GM12865 (cell line): ENCODE results near the gene CDH11.

Experiments
- DNase-seq: peaks from one replicate; pipeline ENCODE4 v3.0.0; 2010; ENCODE audit warnings: low read depth
- H3K4me3 ChIP-seq: 2 replicates; pipeline ENCODE4 v1.5.1; 2011; ENCODE audit warnings: mild to moderate bottlenecking, low read depth, low read length, control low read depth
- TF ChIP-seq, protein P1 (sequence below): IDR thresholded peaks from 2 replicates; pipeline ENCODE4 v1.5.1; 2011; ENCODE audit warnings: low read length, control low read depth, low read depth, inconsistent platforms; ENCODE audit not compliant: insufficient read depth; ENCODE audit errors: missing control alignments

The CDH11 gene

DNA sequence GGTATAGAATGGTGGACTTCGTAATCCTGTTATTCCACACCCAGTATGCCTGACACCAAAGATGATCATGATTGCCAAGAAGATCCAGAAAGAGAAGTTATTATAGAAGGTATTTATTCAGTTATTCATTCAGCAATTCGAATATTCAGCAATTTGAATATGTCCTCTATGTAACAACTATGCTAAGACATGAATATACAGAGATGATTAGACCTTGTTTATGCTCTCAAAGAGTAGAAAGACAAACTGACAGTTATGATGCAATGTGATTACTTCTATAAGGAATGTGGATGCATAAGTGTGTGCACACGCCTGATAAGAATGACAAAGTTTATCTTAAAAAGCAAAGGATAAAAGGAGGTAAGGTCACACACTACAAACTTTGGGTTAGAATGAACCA lies 218.1 kb downstream of the CDH11 start:
- H3K4me3 ChIP-seq, result no peak overlapping the region
- no peak for DNase-seq
- TF ChIP-seq, protein P1, sequence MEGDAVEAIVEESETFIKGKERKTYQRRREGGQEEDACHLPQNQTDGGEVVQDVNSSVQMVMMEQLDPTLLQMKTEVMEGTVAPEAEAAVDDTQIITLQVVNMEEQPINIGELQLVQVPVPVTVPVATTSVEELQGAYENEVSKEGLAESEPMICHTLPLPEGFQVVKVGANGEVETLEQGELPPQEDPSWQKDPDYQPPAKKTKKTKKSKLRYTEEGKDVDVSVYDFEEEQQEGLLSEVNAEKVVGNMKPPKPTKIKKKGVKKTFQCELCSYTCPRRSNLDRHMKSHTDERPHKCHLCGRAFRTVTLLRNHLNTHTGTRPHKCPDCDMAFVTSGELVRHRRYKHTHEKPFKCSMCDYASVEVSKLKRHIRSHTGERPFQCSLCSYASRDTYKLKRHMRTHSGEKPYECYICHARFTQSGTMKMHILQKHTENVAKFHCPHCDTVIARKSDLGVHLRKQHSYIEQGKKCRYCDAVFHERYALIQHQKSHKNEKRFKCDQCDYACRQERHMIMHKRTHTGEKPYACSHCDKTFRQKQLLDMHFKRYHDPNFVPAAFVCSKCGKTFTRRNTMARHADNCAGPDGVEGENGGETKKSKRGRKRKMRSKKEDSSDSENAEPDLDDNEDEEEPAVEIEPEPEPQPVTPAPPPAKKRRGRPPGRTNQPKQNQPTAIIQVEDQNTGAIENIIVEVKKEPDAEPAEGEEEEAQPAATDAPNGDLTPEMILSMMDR, result no peak

DNA sequence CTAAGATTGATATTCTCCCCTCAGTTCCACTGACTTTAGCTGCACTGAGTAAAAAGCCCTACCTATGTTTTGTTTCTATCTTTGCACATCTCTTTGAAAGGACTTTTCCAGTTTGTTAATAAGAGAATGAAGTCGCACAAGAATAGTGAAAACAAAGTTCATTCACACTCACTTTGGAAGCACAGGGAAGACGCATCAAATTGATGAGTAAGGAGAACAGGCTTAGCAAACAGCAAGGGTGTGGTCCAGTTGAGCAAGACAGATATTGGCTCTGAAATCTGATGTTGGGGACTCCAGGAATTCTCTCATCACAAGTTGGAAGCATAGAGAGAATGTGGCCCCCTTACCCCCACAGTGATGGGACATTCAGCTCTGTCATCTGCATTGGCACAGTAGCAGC lies 221.3 kb downstream of the CDH11 start:
- TF ChIP-seq, protein P1, result no peak
- DNase-seq, result no peak
- H3K4me3 ChIP-seq, result no peak overlapping the region

DNA sequence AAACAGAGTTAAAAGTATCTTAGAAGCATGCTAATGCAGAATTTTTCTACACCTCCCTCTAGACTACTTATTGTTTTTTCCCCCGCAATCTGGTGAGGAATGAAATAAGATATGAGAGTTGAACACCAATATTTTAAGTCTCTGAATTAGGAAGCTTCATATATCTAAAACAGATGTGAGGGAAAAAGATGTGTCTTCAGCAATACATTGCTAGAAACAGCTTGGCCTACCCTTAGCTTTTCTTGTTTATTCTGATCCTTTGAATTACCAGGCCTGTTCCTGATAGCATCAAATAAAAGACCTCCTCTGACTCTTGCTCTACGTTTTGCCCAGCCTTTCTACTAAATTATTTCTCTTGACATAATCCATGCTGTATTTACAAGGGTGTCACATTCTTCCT lies 221.8 kb downstream of the CDH11 start:
- DNase-seq, result no peak
- H3K4me3 ChIP-seq, result no peak overlapping the region
- TF ChIP-seq, protein P1, result no peak

DNA sequence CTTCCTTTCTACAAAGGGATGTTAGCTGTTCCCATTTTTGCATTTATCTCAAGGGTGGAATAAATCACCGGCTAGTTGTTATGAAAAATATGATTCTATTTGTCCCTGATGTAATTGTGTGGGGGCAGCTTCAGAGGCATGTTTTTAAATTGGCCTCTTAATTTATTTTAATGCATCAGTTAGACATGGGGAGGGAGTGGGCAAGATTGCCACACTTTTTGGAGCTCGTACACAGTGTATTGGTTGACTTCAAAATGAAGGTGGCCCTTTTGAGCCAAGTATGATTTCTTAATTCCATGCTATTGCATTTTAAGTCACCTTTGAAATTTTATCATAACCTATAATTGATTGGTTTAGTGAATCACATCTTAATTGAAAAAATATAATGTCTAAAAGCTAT lies 223.7 kb downstream of the CDH11 start:
- TF ChIP-seq, protein P1, result no peak
- H3K4me3 ChIP-seq, result no peak overlapping the region
- DNase-seq, result no peak
